Adrenal gland (tissue), 12 donors: Measurements from ENCODE around the gene DDR1. TPM values are rescaled to one million over a fixed set of nuclear protein-coding genes. Genes with fewer than 3 reads are reported as not detected.

Source experiments
- DNase-seq, 7 donors: peaks; one replicate each; pipeline ENCODE4 v3.0.0-alpha.2; 2019 to 2020
- H3K27ac ChIP-seq, 5 donors: fragments of 200-600 bp; sonication (generic) in 4 of 5; 1 replicate in 3 of 5; 2 replicates in 2 of 5; pipeline versions ENCODE4 v1.5.1 to v1.8.0; 2016 to 2020; ENCODE audit warnings: mild to moderate bottlenecking in 1 of 5
- H3K27me3 ChIP-seq: fragments of 200-600 bp; 2 replicates; pipeline ENCODE4 v1.8.0; 2021
- H3K36me3 ChIP-seq, 2 donors: fragments of 200-600 bp; replicated peaks in 1 of 2; 1 replicate in 1 of 2; 2 replicates in 1 of 2; pipeline versions ENCODE4 v1.5.1 to v1.8.0; 2018 to 2022
- H3K4me1 ChIP-seq, 2 donors: fragments of 200-600 bp; replicated peaks in 1 of 2; 1 replicate in 1 of 2; 2 replicates in 1 of 2; pipeline versions ENCODE4 v1.5.1 to v1.8.0; 2018 to 2021
- H3K4me3 ChIP-seq, 4 donors: fragments of 200-600 bp; sonication (generic) in 3 of 4; one replicate each; pipeline ENCODE4 v1.5.1; 2016 to 2018
- H3K9me3 ChIP-seq, 3 donors: fragments of 200-600 bp; sonication (generic) in 1 of 3; replicated peaks in 1 of 3; 1 replicate in 2 of 3; 2 replicates in 1 of 3; pipeline versions ENCODE4 v1.5.1 to v1.8.0; 2016 to 2021
- POLR2A ChIP-seq, 2 donors: fragments of 450-650 bp; IDR thresholded peaks; one replicate each; pipeline ENCODE4 v1.6.1; 2017; ENCODE audit warnings: antibody characterized with exemption in 2 of 2, mild to moderate bottlenecking in 2 of 2, moderate library complexity in 1 of 2
- WGBS, 4 donors: extraction: QIAGEN DNeasy Blood & Tissue Kit in 2 of 4; methylation state at CpG; one replicate each; pipeline versions ENCODE4 v1.1.5 to v1.1.7; 2013 to 2017; 5-methylcytosine and 5-hydroxymethylcytosine counted together
- intact Hi-C, 2 donors: fragments of 100-400 bp; cut with DNase I; formaldehyde crosslinking; loops; one replicate each; pipeline versions ENCODE4 v1.14.1 to v1.15.0; 2022 to 2023
- polyA plus RNA-seq, 3 donors: library from polyadenylated mRNA; stranded (reverse); fragments of 200-250 nt in 2 of 3; fragments of 350-450 nt in 1 of 3; fragmentation: Illumina TruSeq in 1 of 3; extraction: RNeasy Lipid Tissue Mini Kit (QIAGEN cat#74804) in 1 of 3; gene quantifications; one replicate each; pipeline ENCODE4 v1.2.3, GENCODE V29; 2013 to 2014
- total RNA-seq, 9 donors: library from RNA; depleted of rRNA in 4 of 9; stranded (reverse); fragments of >200 nt in 4 of 9; fragments of 120-200 nt in 1 of 9; fragmentation: NEBNext Ultra II Directional in 1 of 9; extraction: Animal tissue kit (Norgen Biotek cat#: 25700) in 1 of 9; gene quantifications; one replicate each; pipeline versions ENCODE4 v1.1.0 to v1.2.4, GENCODE V29; 2013 to 2023
- TF ChIP-seq, protein P1 (sequence below), 6 experiments: fragments of 450-650 bp in 4 of 6; fragments of 200-600 bp in 2 of 6; sonication (generic) in 1 of 6; IDR thresholded peaks; 1 replicate in 5 of 6; 2 replicates in 1 of 6; pipeline versions ENCODE4 v1.5.1 to v1.8.0; 2016 to 2021; ENCODE audit warnings: antibody characterized with exemption in 6 of 6, mild to moderate bottlenecking in 2 of 6, moderate library complexity in 1 of 6
- donor health status: healthy with polysubstance abuse.
- donor health status: Bipolar disorder and iron deficiency.
- donor health status: DM: yes; HTN: yes; CAD: no.
- donor health status: DM: no; HTN: no; CAD: no.
- donor health status: DM: no; HTN: no; CAD: no.
- donor health status: DM: yes; HTN: yes; CAD: no.

Gene DDR1
- total and polyA plus RNA-seq, 12 donors = 18.0 to 239 (median 63.9) TPM

DNA sequence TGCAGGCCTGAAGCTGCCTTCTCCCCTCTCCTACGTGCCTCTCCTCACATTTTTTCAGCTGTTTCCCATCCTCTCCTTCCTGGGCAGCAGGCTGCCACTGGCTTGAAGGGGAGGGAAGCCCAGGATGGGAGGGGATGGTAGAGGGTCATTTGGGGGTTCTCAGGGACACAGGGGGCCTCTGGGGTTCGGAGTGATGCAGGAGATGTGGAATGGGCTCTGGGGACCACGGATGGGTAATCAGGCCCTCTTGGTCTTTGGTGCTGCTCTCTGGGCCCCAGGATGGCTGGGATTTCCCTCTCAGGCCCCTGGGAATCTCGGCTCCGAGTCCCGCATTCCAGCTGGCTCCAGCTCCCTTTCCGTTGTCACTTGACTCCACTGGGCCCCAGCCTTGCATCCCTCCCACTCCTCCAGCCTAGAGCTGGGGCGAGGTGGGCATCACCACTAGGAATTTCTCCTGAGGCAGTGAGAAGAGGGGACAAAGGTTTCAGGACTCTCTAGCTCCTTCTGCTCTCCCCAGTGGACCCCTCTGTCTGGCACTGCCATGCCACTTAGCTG lies 2.0 kb upstream of the DDR1 start:
- intact Hi-C loops = loop anchor here in 1 of 2 donors (10.0 kb wide), 1 partner anchor 137 kb away; the partner anchor contains the start of genes FLOT1 and IER3
- no peaks in the 10 kb centered on the region for H3K36me3 ChIP-seq
- H3K4me1 ChIP-seq = peaks cover 26 to 49% of the 10 kb centered on the region in 2 donors
- peak overlapping the region in 2 of 5 donors; percentile 84 to 88 for H3K27ac ChIP-seq
- no peak for TF ChIP-seq POLR2A (IDR thresholded peaks at IDR 0.05)
- TF ChIP-seq, protein P1, sequence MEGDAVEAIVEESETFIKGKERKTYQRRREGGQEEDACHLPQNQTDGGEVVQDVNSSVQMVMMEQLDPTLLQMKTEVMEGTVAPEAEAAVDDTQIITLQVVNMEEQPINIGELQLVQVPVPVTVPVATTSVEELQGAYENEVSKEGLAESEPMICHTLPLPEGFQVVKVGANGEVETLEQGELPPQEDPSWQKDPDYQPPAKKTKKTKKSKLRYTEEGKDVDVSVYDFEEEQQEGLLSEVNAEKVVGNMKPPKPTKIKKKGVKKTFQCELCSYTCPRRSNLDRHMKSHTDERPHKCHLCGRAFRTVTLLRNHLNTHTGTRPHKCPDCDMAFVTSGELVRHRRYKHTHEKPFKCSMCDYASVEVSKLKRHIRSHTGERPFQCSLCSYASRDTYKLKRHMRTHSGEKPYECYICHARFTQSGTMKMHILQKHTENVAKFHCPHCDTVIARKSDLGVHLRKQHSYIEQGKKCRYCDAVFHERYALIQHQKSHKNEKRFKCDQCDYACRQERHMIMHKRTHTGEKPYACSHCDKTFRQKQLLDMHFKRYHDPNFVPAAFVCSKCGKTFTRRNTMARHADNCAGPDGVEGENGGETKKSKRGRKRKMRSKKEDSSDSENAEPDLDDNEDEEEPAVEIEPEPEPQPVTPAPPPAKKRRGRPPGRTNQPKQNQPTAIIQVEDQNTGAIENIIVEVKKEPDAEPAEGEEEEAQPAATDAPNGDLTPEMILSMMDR (IDR thresholded peaks at IDR 0.05) = no peak
- H3K27me3 ChIP-seq = no peaks in the 10 kb centered on the region
- H3K4me3 ChIP-seq = no peak overlapping the region
- 77 to 83% (median 80%) methylated on average over 5 to 8 of the region's 8 CpGs for WGBS, 4 donors
- peak in 1 of 7 donors; percentile 21 for DNase-seq
- H3K9me3 ChIP-seq = no peaks in the 10 kb centered on the region

GRCh38 chr6:30882759-30883684 lies 1.3 kb upstream of the DDR1 start:
- H3K27ac ChIP-seq = peak overlapping the region in 4 of 5 donors; percentile 21 to 88 (median 58)
- peak overlapping the region in 1 of 4 donors; percentile 93 for H3K4me3 ChIP-seq

GRCh38 chr6:30884521-30885480 lies 482 bp downstream of the DDR1 start:
- 5 to 35% (median 20%) methylated on average over 4 to 57 of the region's 59 CpGs for WGBS, 4 donors
- H3K36me3 ChIP-seq = peaks cover 0 to 9% of the 10 kb centered on the region in 2 donors
- DNase-seq = peak; percentile 56 to 73 (median 61)
- peaks cover 26 to 47% of the 10 kb centered on the region in 2 donors for H3K4me1 ChIP-seq
- H3K4me3 ChIP-seq = peak overlapping the region; percentile 41 to 93 (median 62)
- intact Hi-C loops = loop anchor here in 1 of 2 donors (10.0 kb wide), 1 partner anchor 140 kb away; the partner anchor contains the start of genes FLOT1 and IER3
- no peaks in the 10 kb centered on the region for H3K27me3 ChIP-seq
- H3K9me3 ChIP-seq = no peaks in the 10 kb centered on the region
- TF ChIP-seq, protein P1 (IDR thresholded peaks at IDR 0.05) = no peak
- TF ChIP-seq POLR2A (IDR thresholded peaks at IDR 0.05) = peak; percentile 30 to 42
- H3K27ac ChIP-seq = peak overlapping the region in 3 of 5 donors; percentile 51 to 88 (median 84)

More at GRCh38 chr6:30882759-30883684, 1.3 kb upstream of the DDR1 start:
- no peaks in the 10 kb centered on the region for H3K9me3 ChIP-seq
- DNase-seq = peak; percentile 49 to 72 (median 57)
- H3K4me1 ChIP-seq = peaks cover 26 to 44% of the 10 kb centered on the region in 2 donors
- WGBS, 4 donors = 43 to 59% (median 53%) methylated on average over 10 to 15 of the region's 15 CpGs
- H3K27me3 ChIP-seq = no peaks in the 10 kb centered on the region
- intact Hi-C loops = loop anchor here in 1 of 2 donors (10.0 kb wide), 1 partner anchor 138 kb away; the partner anchor contains the start of genes FLOT1 and IER3
- no peak for TF ChIP-seq POLR2A (IDR thresholded peaks at IDR 0.05)
- no peaks in the 10 kb centered on the region for H3K36me3 ChIP-seq

DNA sequence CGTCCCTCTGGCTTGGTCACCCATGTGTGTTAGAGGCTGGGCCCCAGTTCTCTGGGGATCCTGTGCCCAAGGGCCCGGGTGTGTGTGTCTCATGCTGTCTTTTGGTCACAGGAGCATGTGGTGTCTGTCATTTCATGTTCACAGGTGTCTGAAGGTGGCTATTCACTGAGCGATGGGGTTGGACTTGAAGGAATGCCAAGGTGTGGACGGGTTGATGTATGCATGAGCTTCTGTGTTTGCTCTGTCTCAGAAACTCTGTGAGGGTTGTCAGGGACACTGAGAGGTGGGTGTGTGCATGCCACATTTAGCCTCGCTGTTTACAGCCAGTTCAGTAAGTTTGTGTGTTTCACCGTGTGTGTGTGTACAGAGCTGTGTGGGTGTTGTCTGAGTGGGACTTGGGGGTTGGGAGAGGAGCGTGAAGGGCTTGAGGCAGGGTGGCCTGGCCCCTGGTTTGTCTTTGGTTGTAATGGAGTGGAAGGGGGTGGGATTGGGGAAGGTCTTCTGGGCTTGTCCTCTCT lies 1.2 kb downstream of the DDR1 start:
- H3K27me3 ChIP-seq = no peaks in the 10 kb centered on the region
- peak overlapping the region in 4 of 5 donors; percentile 28 to 88 (median 72) for H3K27ac ChIP-seq
- intact Hi-C loops = loop anchor here in 1 of 2 donors (10.0 kb wide), 1 partner anchor 141 kb away; the partner anchor contains the start of genes FLOT1 and IER3
- DNase-seq = peak in 2 of 7 donors; percentile 26 to 33
- peak overlapping the region in 2 of 4 donors; percentile 55 to 93 for H3K4me3 ChIP-seq
- 26 to 35% (median 32%) methylated on average over 6 to 7 of the region's 7 CpGs for WGBS, 4 donors
- TF ChIP-seq POLR2A (IDR thresholded peaks at IDR 0.05) = no peak
- H3K9me3 ChIP-seq = no peaks in the 10 kb centered on the region
- H3K36me3 ChIP-seq = peaks cover 0 to 14% of the 10 kb centered on the region in 2 donors
- peaks cover 26 to 47% of the 10 kb centered on the region in 2 donors for H3K4me1 ChIP-seq
